PC-3 (cell line): ENCODE data around the gene TEAD1.

Experiments
- CTCF ChIP-seq: fragments of 300-600 bp; sonication (generic); conservative IDR thresholded peaks from 2 replicates; pipeline ENCODE4 v1.5.1; 2017; ENCODE audit warnings: antibody characterized with exemption, low read depth, mild to moderate bottlenecking, low read length
- EZH2 ChIP-seq: fragments of 300-600 bp; sonication (generic); IDR thresholded peaks from one replicate; pipeline ENCODE4 v1.6.1; 2017; ENCODE audit warnings: antibody characterized with exemption, mild to moderate bottlenecking, low read length; ENCODE audit not compliant: unreplicated experiment
- EZH2phosphoT487 ChIP-seq: fragments of 300-600 bp; sonication (generic); IDR thresholded peaks from 2 replicates; pipeline ENCODE4 v1.6.1; 2018; ENCODE audit warnings: mild to moderate bottlenecking, antibody characterized with exemption, low read length, borderline replicate concordance

GRCh38 chr11:12693479-12694182 lies 19.4 kb downstream of the TEAD1 start:
- TF ChIP-seq CTCF (no peak), EZH2 (no peak), EZH2phosphoT487 (no peak)
